HepG2 (cell line): ENCODE measurements around the gene DCTN1. TPM values are rescaled to one million over a fixed set of nuclear protein-coding genes. Genes with fewer than 3 reads are reported as not detected.
A peak's percentile ranks its signal among the peaks of the same experiment; 100 is the strongest.

Experiments
- AKAP8 ChIP-seq: sonication (generic); formaldehyde crosslinking; IDR thresholded peaks from 2 replicates; pipeline ENCODE4 v1.5.1; 2020; ENCODE audit warnings: mild to moderate bottlenecking, missing genetic modification reagents
- BRCA1 ChIP-seq: sonication (generic); formaldehyde crosslinking; IDR thresholded peaks from 2 replicates; pipeline ENCODE4 v1.4.0; 2020; ENCODE audit warnings: missing genetic modification reagents
- CC2D1A ChIP-seq: sonication (generic); formaldehyde crosslinking; IDR thresholded peaks from 2 replicates; pipeline ENCODE4 v1.8.1; 2023; ENCODE audit warnings: mild to moderate bottlenecking, missing genetic modification reagents
- ETS1 ChIP-seq: sonication (generic); formaldehyde crosslinking; IDR thresholded peaks from 2 replicates; pipeline ENCODE4 v1.4.0; 2020; ENCODE audit warnings: missing genetic modification reagents
- EZH2 ChIP-seq: conservative IDR thresholded peaks from 2 replicates; pipeline ENCODE4 v1.6.1; 2012; ENCODE audit warnings: mild to moderate bottlenecking, low read depth, low read length, moderate library complexity
- GTF3A ChIP-seq: sonication (generic); formaldehyde crosslinking; conservative IDR thresholded peaks from 2 replicates; pipeline ENCODE4 v1.4.0; 2020; ENCODE audit warnings: mild to moderate bottlenecking, missing genetic modification reagents
- GZF1 ChIP-seq: sonication (generic); formaldehyde crosslinking; IDR thresholded peaks from 2 replicates; pipeline ENCODE4 v1.5.1; 2020; ENCODE audit warnings: mild to moderate bottlenecking, missing genetic modification reagents
- HMGA1 ChIP-seq: sonication (generic); formaldehyde crosslinking; conservative IDR thresholded peaks from 2 replicates; pipeline ENCODE4 v1.4.0; 2020; ENCODE audit warnings: missing genetic modification reagents
- ISL2 ChIP-seq: sonication (generic); formaldehyde crosslinking; IDR thresholded peaks from 2 replicates; pipeline ENCODE4 v1.5.0; 2020; ENCODE audit warnings: missing genetic modification reagents
- LRRFIP1 ChIP-seq: sonication (generic); formaldehyde crosslinking; conservative IDR thresholded peaks from 2 replicates; pipeline ENCODE4 v1.4.0; 2020; ENCODE audit warnings: missing genetic modification reagents
- MED1 ChIP-seq: sonication (generic); formaldehyde crosslinking; IDR thresholded peaks from 2 replicates; pipeline ENCODE4 v1.4.0; 2020; ENCODE audit warnings: missing genetic modification reagents
- RBM39 ChIP-seq: fragments of 200-400 bp; formaldehyde crosslinking; IDR thresholded peaks from one replicate; pipeline ENCODE4 v1.6.1; 2018; ENCODE audit warnings: antibody characterized with exemption, mild to moderate bottlenecking, low read depth, low read length; ENCODE audit not compliant: poor library complexity, severe bottlenecking
- SMYD3 ChIP-seq: sonication (generic); formaldehyde crosslinking; IDR thresholded peaks from 2 replicates; pipeline ENCODE4 v1.8.1; 2023; ENCODE audit warnings: mild to moderate bottlenecking, missing genetic modification reagents
- SRSF1 ChIP-seq: fragments of 200-400 bp; formaldehyde crosslinking; optimal IDR thresholded peaks from 2 replicates; pipeline ENCODE3; 2017; ENCODE audit warnings: mild to moderate bottlenecking, low read depth, low read length, moderate library complexity
- ZFYVE20 ChIP-seq: sonication (generic); formaldehyde crosslinking; IDR thresholded peaks from 2 replicates; pipeline ENCODE4 v1.8.0; 2023; ENCODE audit warnings: low read depth, mild to moderate bottlenecking, moderate library complexity, missing genetic modification reagents, borderline replicate concordance
- ZNF160 ChIP-seq: sonication (generic); formaldehyde crosslinking; IDR thresholded peaks from 2 replicates; pipeline ENCODE4 v1.8.0; 2022; ENCODE audit warnings: mild to moderate bottlenecking, inconsistent platforms, missing genetic modification reagents
- ZNF224 ChIP-seq: sonication (generic); formaldehyde crosslinking; IDR thresholded peaks from 2 replicates; pipeline ENCODE4 v1.5.0; 2020; ENCODE audit warnings: mild to moderate bottlenecking, missing genetic modification reagents
- ZNF263 ChIP-seq: sonication (generic); formaldehyde crosslinking; IDR thresholded peaks from 2 replicates; pipeline ENCODE4 v1.4.0; 2020; ENCODE audit warnings: missing genetic modification reagents
- ZNF30 ChIP-seq: sonication (generic); formaldehyde crosslinking; IDR thresholded peaks from 2 replicates; pipeline ENCODE4 v1.5.0; 2020; ENCODE audit warnings: mild to moderate bottlenecking, missing genetic modification reagents
- ZNF326 ChIP-seq: sonication (generic); formaldehyde crosslinking; IDR thresholded peaks from 2 replicates; pipeline ENCODE4 v1.4.0; 2020; ENCODE audit warnings: missing genetic modification reagents, borderline replicate concordance
- ZNF333 ChIP-seq: sonication (generic); formaldehyde crosslinking; IDR thresholded peaks from 2 replicates; pipeline ENCODE4 v1.4.0; 2020; ENCODE audit warnings: mild to moderate bottlenecking, missing genetic modification reagents, borderline replicate concordance
- ZNF572 ChIP-seq: sonication (generic); formaldehyde crosslinking; IDR thresholded peaks from 2 replicates; pipeline ENCODE4 v1.5.1; 2020; ENCODE audit warnings: mild to moderate bottlenecking, missing genetic modification reagents
- ZNF7 ChIP-seq: IDR thresholded peaks from 2 replicates; pipeline ENCODE4 v1.6.1; 2016; ENCODE audit warnings: missing biosample characterization, missing genetic modification reagents
- ZNF709 ChIP-seq: sonication (generic); formaldehyde crosslinking; IDR thresholded peaks from 2 replicates; pipeline ENCODE4 v1.5.0; 2020; ENCODE audit warnings: mild to moderate bottlenecking, missing genetic modification reagents
- ZNF878 ChIP-seq: sonication (generic); formaldehyde crosslinking; IDR thresholded peaks from 2 replicates; pipeline ENCODE4 v1.8.1; 2023; ENCODE audit warnings: mild to moderate bottlenecking, missing genetic modification reagents, moderate library complexity
- polyA plus RNA-seq, 8 experiments: library from polyadenylated mRNA; depleted of rRNA in 3 of 8; stranded (reverse) in 7 of 8; unstranded in 1 of 8; fragments of >200 nt; fragmentation: Illumina TruSeq in 4 of 8; extraction: Trizol in 4 of 8; gene quantifications; 2 replicates each; pipeline versions ENCODE4 v1.2.1 to v1.2.3, GENCODE V29; 2011 to 2016; ENCODE audit warnings: low read depth in 4 of 8, missing spikeins in 1 of 8, mixed read lengths in 1 of 8; ENCODE audit not compliant: insufficient read depth in 1 of 8
- total RNA-seq, 5 experiments: library from RNA; depleted of rRNA; stranded (reverse); fragments of >200 nt; fragmentation: Illumina TruSeq; extraction: Trizol; gene quantifications; 2 replicates each; pipeline ENCODE4 v1.2.3, GENCODE V29; 2016; ENCODE audit warnings: low read depth in 1 of 5
- TF ChIP-seq, protein P1 (sequence below): sonication (generic); formaldehyde crosslinking; IDR thresholded peaks from 2 replicates; pipeline ENCODE4 v1.4.0; 2020; ENCODE audit warnings: mild to moderate bottlenecking, missing genetic modification reagents

DCTN1 gene
- total and polyA plus RNA-seq, 2 of the 13 experiments (the other 11 are each of a cell fraction or from before 2014, with no cell fraction given): 73.2 to 122 TPM

DNA sequence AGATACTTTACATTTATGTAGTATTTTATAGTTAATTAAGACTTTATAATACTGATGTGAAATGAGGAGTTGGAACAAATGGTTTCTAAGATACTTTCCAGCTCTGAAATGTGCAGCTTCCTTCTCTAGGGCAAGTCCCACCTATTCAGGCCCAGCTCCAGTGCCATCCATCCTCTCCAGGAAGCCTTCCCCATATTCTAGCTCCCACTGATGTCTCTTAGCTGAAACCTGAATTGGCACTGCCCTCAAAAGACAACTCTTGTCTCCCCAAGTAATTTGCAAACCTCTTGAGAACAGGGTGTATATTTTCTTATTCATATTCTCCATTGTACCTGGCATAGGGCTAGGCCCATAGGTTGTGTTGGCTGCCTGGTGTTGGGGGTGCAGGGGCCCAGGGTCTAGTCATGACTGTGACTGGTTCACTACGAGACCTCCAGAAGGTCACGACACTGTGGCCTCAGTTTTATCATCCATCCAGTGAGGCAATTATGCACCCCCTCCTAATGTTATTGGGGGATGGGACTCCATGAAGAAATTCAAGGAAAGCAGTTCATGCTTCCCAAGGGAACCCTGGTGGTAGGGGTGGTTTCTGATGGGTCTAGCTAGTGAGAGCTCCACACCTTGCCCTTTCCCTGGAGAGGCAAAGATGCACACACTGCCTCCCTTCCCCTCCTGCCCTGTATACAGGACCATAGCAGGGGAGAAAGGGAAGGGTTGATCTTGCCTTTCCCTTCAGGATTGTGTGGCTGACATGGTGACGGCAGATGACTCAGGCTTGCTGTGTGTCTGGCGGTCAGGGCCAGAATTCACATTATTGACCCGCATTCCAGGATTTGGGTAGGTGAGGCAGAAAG, 44.3 kb upstream of the DCTN1 start (continued):
- TF ChIP-seq LRRFIP1 (no peak), AKAP8 (CRISPR knock-in tag) (no peak), ZNF709 (CRISPR knock-in tag) (0 out of 2 replicates have a peak, but pooled peaks have one; percentile 72), SMYD3 (no peak; the same call in 1 of the 2 replicates), HMGA1 (CRISPR knock-in tag) (no peak), ISL2 (CRISPR knock-in tag) (no peak), ZNF160 (CRISPR knock-in tag) (no peak), BRCA1 (CRISPR knock-in tag) (no peak), RBM39 (no peak), SRSF1 (no peak), ZNF333 (CRISPR knock-in tag) (no peak), ZNF30 (CRISPR knock-in tag) (no peak), ZNF572 (peak; percentile 95), MED1 (CRISPR knock-in tag) (peak; percentile 38; the same call in 1 of the 2 replicates), ETS1 (CRISPR knock-in tag) (no peak), ZNF326 (CRISPR knock-in tag) (0 out of 2 replicates have a peak, but pooled peaks have one; percentile 19), EZH2 (no peak), ZNF7 (CRISPR knock-in tag) (no peak), CC2D1A (CRISPR knock-in tag) (0 out of 2 replicates have a peak, but pooled peaks have one; percentile 22), GTF3A (no peak), ZNF878 (CRISPR knock-in tag) (no peak), ZNF224 (no peak), ZFYVE20 (CRISPR knock-in tag) (no peak), ZNF263 (CRISPR knock-in tag) (no peak), GZF1 (CRISPR knock-in tag) (no peak)
- TF ChIP-seq, protein P1, sequence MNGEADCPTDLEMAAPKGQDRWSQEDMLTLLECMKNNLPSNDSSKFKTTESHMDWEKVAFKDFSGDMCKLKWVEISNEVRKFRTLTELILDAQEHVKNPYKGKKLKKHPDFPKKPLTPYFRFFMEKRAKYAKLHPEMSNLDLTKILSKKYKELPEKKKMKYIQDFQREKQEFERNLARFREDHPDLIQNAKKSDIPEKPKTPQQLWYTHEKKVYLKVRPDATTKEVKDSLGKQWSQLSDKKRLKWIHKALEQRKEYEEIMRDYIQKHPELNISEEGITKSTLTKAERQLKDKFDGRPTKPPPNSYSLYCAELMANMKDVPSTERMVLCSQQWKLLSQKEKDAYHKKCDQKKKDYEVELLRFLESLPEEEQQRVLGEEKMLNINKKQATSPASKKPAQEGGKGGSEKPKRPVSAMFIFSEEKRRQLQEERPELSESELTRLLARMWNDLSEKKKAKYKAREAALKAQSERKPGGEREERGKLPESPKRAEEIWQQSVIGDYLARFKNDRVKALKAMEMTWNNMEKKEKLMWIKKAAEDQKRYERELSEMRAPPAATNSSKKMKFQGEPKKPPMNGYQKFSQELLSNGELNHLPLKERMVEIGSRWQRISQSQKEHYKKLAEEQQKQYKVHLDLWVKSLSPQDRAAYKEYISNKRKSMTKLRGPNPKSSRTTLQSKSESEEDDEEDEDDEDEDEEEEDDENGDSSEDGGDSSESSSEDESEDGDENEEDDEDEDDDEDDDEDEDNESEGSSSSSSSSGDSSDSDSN (CRISPR knock-in tag): 0 out of 2 replicates have a peak, but pooled peaks have one; percentile 30
